DMS153 treated with DMSO at 0.1 percent for 48 hours (cell line): ENCODE data around the gene OR5B12.
"Not testable (repeated sequence)": the region's sequence is repeated elsewhere in the genome, so short reads cannot be mapped to it uniquely, and the experiment has no call there.

Source experiments
- DNase-seq: peaks from one replicate; lab custom pipeline; 2025; ENCODE audit not compliant: unreplicated experiment; lab: John Stamatoyannopoulos, UW

The OR5B12 gene

GRCh38 chr11:58442136-58442535 lies at the start of gene OR5B12:
OR5B12 (minus strand) TSS chr11:58442236; CDS start chr11:58440151, 2,085 bp downstream.
- no peak for DNase-seq

GRCh38 chr11:58490827-58491226 lies 48.8 kb upstream of the OR5B12 start:
- DNase-seq = no peak

GRCh38 chr11:58487170-58487569 lies 45.1 kb upstream of the OR5B12 start:
- no peak for DNase-seq

GRCh38 chr11:58485961-58486360 lies 43.9 kb upstream of the OR5B12 start:
- DNase-seq = no peak

DNA sequence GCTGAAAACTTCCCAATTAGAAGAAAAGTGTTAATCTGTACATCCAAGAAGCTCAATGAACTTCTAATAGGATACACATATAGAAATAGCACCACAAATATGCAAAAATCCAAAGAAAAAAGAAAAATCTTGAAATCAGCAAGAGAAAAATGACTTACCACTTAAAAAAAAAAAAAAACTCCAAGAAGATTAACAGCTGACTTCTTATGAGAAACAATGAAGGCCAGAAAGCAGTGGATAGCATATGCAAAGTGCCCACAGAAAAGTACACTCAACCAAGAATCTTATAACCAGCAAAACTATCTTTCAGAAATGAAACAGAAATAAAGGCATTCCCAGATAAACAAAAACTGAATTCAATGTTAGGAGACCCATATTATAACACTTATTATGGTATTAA lies 29.9 kb upstream of the OR5B12 start:
- DNase-seq = no peak

GRCh38 chr11:58466293-58466692 lies 24.3 kb upstream of the OR5B12 start:
- no peak for DNase-seq

GRCh38 chr11:58465690-58466089 lies 23.7 kb upstream of the OR5B12 start:
- DNase-seq = no peak

DNA sequence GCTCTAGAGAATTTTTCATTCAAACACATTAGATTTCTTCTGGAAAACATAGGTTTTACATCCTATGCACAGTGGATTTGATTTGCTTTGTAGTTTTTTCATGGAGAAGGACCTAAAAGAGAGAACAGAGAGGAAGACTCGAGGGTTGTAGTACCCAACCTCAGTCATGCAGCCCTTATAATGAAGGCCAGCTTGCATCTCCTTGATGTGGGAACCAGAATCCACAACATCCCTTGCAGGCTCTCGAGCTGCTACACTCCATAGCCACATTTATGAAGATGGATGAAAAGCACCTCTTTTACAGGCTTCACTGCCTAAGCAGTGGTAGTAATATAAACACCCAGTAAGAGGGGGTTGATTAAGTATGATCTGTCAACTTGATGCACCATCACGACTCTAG lies 9.5 kb upstream of the OR5B12 start:
- no peak for DNase-seq

DNA sequence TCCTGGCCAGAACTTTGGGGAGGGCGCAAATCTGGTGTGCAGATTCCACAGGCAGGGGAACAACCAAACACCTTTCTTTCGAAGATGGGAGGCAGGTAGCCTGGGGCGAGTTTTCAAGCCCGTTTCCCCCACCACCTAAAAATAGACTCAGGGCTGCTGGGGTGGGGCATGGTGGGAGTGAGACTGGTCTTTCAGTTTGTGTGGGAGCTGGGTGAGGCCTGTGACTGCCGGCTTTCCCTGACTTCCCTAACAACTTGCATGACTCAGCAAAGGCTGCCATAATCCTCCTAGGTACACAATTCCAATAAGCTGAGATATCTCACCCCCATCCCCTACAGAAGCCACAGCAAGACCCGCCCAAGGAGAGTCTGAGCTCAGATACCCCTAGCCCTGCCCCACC lies 4.3 kb upstream of the OR5B12 start:
- no peak for DNase-seq

DNA sequence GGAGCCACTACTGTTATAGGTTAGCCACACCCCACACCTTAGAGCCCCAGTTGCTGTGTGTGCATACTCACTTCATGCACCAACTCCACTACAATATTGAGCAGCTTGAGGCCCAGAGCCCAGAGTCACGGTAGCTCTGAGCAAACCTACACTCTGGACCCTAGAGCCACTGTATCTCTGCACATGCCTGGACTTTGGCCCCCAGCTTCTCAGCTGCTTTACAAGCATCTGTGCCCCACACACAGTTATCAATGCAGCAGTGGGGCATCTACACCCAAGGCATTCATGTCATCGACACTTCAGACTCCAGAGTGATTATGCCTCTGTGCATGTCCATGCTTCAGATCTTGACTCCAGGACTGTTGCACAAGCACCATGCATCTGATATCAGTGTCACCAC lies 2.3 kb upstream of the OR5B12 start:
- DNase-seq = no peak

- DNase-seq = no peak
These were observed 3.5 kb downstream of the OR5B12 start for GRCh38 chr11:58438486-58438885.

- no peak for DNase-seq
These were observed 7.8 kb downstream of the OR5B12 start for GRCh38 chr11:58434217-58434616.

GRCh38 chr11:58433638-58434203 lies 8.3 kb downstream of the OR5B12 start:
- no peak for DNase-seq

DNA sequence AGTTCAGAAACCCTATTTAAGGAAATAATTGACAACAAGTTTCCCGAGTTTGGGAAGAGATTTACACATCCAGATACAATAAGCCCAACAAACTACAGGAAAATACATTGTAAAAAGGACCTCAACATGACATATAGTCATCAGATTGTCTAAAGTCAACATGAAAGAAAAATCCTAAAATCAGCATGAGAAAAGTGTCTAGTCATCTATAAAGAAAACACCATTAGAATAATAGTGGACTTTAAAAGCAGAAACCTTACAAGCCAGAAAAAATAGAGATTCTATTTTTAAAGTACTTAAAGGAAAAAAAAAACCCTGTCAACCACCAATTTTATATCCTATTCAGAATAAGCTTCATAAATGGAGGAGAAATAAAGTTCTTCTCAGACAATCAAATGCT lies 12.8 kb downstream of the OR5B12 start:
- no peak for DNase-seq

DNA sequence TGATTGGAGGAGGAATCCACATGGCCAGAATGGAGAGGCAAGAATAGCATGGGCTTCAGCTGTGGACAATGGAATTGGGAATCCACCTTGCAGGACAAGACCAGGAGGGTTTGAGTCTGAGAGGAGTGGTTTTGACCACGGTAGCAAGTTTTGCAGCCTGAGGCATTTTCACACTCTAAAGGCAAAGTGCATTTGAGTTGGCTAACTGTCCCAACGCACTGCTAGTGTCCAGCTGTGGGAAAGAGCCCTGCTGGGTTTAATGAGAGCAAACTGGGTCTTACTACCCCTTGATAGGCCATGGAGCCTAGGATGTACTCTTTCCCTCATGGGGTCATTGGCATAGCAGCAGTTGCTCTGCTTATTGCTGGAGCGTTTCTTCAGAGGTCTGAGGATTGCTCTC lies 14.0 kb downstream of the OR5B12 start, which contains the start of gene OR5B2:
OR5B2 (minus strand) TSS at position 101 of the 400 bp plus-strand sequence. CDS start 4,860 bp downstream, outside the sequence.
- DNase-seq = no peak

GRCh38 chr11:58406774-58407173 lies 35.3 kb downstream of the OR5B12 start, which contains the start of gene OR5B3:
OR5B3 (minus strand) TSS chr11:58406874; CDS start chr11:58403409, 3,465 bp downstream.
- no peak for DNase-seq

DNA sequence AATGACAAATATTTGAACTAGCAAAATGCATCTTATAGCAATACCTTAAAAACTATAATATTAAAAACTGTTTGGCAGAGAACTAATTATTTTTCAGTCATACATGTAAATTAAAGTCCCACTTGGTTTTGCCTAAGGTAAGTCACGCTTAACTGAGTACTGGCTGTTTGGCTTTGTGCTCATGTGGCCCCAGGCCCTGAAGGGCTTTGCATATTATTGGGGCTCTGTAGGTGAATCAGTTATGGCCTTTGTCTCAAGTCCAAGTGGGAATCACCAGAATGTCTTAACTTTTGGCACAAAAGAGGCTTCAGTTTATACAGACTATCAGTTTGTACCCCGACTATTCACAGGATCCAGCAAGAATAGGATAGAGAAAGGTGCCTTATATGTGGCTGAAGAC lies 42.4 kb downstream of the OR5B12 start:
- DNase-seq = not testable (repeated sequence)

- DNase-seq = no peak
These were observed 46.5 kb downstream of the OR5B12 start for GRCh38 chr11:58395581-58395980.

GRCh38 chr11:58394195-58394594 lies 47.8 kb downstream of the OR5B12 start:
- no peak for DNase-seq

DNA sequence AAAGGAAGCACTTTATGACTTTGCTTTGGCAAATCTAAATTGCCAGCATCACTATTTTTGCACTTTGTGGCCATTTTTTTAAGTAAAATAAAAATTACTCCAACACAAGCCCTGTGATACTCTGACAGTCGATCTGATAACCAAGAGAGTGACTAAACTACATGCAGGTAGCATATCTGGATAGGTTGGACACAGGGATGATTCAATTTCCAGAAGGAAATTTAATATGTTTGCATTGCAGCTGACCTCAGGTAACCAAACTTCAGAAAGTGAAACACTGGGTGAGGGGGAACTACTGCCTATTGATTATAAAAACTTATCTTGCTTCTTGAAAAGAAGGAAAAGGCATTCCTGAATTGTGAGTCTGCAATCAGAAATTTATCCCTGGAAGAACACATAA lies 49.3 kb downstream of the OR5B12 start:
- no peak for DNase-seq

DNA sequence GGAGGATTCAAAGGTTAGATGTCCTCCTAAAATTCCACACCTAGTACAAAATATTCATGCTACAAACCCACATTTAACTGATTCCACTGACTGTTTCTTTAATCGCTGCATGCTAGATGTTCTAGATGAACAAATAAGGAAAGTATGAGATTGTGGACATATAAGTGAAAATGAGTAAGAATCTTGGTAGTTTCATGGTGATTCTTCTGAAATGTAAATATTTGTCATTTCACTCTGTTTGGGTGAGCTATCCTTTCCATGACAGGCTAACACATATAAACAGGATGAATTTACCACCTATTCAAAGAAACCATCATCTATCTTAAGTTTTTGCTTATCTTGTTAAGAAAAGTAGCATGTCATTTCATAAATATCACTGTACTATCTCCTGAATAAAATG lies 50.2 kb downstream of the OR5B12 start:
- DNase-seq = no peak

DNA sequence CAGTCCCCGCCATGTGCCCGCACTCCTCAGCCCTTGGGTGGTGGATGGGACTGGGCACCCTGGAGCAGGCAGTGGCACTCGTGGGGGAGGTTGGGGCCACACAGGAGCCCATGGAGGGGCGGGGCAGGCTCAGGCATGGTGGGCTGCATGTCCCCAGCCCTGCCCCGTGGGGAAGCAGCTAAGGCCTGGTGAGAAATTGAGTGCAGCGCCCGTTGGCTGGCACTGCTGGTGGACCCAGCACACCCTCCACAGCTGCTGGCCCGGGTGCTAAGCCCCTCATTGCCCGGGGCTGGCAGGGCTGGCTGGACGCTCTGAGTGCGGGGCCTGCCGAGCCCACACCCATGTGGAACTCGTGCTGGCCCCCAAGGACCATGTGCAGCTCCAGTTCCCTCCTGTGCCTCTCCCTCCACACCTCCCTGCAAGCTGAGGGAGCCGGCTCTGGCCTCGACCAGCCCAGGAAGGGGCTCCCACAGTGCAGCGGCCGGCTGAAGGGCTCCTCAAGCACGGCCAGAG lies 51.4 kb downstream of the OR5B12 start:
- DNase-seq = no peak
